HG03571 (cell line): ENCODE measurements around the gene HIF1AN.
A peak's percentile ranks its signal among the peaks of the same experiment; 100 is the strongest.

Experiments
- ATAC-seq: cut with Tn5 transposase; IDR thresholded peaks from one replicate; pipeline ENCODE4 v1.9.1; 2021; ENCODE audit not compliant: unreplicated experiment

The HIF1AN gene

DNA sequence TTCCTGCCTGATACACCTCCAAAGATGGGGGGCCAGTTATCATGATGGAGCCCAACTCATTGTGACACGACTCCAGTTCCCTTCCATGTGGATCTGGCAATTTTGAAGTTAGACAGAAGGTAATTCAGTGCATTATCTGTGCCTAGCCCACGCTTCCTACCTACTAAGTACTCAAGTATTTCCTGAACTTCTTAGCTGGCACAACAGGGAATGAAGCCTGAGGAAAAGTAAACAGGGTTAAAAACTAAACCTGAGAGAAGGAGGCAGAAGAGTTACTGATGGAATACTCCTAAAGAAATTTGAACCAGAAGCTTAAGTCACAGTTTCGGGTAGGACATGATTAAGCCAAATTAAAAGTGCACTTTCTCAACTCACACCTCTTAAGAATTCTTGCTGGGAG lies 14.9 kb upstream of the HIF1AN start:
- ATAC-seq: no peak

DNA sequence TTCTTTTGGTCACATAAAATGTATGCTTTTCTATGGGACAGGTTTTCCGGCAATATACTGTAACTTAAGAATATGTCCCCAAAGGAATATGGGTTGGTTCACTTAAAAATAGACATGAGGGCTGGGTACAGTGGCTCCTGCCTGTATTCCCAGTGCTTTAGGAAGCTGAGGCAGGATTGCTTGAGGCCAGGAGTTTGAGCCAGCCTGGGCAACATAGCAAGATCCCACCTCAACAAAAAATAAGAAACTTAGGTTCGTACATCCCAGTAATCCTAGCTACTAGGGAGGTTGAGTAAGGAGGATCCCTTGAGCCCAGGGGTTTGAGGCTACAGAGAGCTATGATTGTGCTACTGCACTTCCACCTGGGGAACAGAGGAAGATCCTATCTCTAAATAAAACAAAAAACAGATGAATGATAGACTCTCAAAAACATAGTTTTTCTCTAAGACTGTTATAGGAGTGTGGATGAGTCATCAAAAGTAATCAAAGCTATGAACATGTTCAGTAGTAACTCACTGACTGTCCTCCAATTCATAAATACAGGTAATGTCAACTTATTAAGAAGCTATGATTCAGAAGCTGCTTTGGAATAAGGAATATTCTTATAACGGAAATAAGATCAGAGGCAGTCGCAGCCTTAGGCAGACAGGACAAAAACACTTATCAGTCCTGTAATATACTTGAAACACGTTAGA lies 13.5 kb upstream of the HIF1AN start:
- no peak for ATAC-seq

DNA sequence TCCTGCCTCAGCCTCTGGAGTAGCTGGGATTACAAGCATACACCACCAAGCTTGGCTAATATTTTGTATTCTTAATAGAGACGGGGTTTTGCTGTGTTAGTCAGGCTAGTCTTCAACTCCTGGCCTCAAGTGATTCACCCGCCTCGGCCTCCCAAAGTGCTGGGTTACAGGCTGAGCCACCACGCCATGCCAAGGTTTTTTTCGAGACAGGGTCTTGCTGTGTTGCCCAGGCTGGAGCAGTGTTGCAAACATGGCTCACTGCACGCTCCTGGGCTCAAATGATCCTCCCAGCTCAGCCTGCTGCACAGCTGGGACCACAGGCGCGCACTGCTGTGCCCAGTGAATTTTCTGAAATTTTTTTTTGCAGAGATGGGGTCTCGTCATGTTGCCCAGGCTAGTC lies 12.8 kb upstream of the HIF1AN start:
- ATAC-seq: no peak

DNA sequence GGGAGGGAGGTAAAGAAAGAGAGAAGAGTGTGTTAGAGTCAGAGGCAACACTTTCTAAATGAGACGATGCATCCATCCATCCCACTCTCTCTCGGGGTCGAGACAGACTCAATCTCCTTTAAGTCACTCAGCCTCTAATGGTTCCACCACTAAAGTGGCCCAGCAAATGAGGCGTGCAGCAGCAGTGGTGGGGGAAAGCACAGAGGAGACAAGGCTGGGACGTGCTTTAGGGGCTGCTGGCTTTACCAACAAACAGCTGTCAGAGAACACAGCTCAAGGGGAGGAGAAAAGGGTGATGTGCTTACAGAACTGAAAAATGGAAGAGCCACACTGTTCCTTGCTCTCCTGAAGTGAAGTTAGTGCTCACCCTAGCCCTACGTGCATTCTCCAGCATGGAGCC lies 11.5 kb upstream of the HIF1AN start:
- no peak for ATAC-seq

DNA sequence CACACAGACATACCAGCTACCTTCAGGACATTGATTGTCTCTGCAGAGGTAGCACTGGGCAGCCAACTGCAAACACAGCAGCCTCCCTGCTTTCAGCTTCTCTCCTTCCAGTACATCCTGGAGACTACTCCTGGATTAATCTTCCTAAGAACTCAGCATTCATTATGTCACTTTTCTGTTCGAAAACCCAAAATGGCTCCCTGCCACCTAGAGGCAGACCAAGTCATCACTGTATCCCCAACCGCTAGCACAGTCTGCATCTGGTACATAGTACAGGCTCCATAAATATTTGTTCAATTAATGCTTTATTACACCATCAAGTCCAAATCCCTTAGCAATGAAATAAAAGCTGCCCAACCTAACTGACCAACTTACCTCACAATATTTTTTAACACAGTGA lies 11.1 kb upstream of the HIF1AN start:
- ATAC-seq: no peak

DNA sequence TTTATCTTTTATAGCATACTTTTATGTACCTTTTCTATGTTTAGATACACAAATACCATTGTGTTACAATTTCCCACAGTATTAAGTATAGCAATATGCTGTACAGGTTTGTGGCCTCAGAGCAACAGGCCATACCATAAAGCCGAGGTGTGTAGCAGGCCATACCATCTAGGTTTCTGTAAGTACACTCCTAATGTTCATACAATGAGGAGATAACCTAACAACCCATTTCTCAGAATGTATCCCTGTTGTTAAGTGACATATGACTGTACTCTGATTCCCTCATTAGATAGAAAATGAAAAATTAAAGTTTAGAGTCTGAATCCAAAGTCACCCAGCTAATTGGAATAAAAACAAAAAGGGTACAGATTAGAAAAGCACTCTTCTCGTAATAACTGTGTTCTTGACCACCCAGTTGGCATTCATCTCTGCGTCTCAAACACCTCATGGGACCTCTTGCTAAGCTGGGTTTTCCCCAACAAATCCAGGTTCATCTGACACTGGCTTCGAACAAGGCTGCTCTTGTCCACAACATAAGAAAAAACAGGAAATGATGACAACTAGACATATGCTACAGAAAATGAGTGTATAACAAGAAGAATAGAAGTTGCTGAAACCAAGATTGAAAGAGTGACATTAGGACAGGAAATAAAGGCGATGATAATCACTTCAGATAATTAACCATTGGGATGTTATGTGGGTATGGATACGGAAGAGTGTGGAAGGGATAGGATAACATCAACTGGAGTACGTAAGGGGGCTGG lies 7.4 kb upstream of the HIF1AN start:
- no peak for ATAC-seq

DNA sequence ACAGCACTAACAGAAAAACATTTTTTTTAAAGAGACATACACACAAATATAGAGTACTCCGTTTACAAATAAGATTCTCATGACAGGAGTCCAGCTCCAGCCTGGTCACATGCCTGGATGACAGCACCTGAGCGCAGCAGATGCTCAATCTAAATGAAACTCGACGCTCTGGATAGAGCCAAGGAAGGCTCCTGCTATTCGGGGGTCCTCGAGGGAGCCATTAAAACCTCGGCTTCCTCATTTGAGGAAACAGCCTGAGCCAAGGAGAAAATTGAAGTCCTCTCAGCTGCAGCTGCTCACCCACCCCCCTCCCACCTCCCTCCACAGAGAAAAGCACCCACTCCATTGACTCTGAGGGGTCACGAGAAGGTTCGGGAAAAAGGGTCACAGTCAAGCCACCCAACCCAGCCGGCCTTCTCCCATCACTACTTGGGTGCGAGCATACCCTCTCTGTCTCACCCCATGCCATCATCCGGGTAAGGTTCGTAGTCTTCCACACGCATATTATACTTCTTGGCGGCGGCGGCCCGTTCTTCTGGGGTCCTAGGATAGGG lies 6.7 kb upstream of the HIF1AN start:
- no peak for ATAC-seq

DNA sequence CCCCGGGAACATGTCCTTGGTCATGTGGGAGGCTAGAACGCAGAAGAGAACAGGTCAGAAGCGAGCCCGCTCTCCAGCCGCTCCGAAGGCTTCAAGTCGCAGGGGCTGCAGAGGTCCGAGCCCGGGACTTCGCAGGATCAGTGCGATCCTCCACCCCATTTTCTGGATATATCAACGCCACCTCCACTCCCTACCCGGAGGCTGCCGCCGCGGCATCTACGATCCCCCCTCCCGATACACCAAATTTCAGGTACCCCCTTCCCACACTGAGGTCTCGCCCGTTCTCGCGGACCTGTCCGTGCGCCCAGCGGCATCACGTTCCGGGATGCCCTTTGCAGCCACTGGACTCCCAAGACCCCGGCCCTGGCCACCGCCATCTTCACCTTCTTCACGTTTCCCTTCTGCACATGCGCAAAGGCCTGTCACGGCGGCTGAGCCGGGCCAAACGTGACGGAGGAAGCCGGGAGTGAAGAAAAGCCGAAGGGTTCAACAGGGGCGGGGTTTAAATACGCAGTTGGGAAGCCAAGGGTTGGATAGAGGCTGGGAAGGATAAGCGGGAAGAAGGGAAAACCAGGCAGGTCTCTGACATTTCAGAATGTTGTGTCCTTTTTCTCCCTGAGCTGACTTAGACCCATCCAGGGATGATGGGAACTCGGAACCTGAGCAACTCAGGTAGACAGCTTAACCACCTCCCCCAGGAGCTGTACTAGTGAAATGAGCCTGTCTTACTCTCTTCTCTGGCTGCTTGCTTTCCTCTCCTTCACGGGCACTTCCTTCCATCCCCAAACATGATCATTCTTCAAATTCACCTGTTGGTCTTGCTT lies 6.1 kb upstream of the HIF1AN start, which contains the start of gene NDUFB8:
Gene NDUFB8, minus strand, starts transcription at position 397 of the 824 bp plus-strand sequence. Its CDS starts 20 bp downstream, at position 377.
- no peak for ATAC-seq

DNA sequence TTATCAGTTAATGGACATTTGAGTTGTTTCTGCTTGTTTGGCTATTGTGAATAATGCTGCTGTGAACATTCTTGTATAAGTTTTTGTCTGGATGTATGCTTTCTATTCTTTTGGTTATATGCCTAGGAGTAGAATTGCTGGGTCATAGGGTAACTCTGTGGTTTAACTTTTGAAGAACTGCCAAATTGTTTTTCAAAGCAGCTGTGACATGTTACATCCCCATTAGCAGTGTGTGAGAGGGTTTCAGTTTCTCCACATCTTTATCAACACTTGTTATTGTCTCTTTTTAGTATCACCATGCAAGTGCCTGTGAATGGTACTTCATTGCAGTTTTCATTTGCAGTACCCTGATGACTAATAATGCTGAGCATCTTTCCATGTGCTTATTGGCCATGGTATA lies 4.0 kb upstream of the HIF1AN start:
- ATAC-seq: no peak

DNA sequence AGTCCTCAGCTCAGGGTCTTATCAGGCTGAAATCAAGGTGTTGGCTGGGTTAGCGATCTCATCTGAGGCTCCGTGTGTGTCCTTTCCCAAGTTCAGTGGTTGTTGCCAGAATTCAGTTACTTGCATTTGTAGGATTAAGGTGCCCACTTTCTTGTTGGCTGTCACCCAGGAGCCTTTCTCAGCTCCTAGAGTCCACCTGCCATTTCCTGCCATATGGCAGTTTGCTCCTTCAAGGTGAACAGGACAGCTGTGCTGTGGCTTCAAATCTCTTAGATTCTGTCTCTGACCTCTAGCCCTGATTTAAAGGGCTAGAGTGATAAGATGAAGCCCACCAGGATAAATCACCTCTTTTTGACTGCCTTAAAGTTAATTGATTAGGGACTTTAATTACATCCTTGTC lies 1.0 kb upstream of the HIF1AN start:
- no peak for ATAC-seq

DNA sequence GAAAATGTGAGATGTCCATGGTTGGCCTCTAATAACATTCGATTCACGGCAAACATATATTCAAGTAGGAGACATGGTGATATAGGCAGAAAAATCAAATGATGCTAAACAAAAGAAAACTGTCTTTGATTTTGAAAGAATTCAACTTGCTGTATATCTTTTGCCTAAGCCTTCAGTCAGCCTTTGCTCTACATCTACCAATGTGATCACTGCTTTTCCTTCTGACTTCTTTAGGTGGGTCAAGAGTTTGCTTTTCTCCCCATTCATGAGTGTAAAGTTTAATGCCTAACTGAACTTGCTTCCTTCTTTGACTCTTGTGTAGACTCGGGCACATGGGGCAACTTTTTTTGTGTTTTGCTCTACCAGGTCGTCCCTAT lies 417 bp upstream of the HIF1AN start:
- ATAC-seq: no peak

DNA sequence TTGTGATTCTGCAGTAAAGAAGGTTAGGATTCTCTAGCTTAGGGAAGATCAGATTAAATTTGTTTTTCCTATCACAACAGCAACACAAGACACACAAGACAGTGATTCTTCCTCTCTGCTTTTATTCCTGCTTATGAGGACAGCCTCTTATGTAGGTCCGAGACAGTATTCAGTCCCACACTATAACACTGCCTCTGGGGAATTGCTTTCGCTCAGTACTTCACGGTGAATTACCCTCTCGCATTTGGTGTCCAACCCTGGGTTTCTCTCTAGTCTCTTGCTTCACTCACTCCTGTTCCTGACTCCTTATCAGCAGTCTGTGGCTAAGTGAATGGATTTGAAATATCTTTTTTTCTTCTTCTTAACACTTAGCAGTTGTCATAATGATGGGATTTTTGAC lies 1.7 kb downstream of the HIF1AN start:
- no peak for ATAC-seq

DNA sequence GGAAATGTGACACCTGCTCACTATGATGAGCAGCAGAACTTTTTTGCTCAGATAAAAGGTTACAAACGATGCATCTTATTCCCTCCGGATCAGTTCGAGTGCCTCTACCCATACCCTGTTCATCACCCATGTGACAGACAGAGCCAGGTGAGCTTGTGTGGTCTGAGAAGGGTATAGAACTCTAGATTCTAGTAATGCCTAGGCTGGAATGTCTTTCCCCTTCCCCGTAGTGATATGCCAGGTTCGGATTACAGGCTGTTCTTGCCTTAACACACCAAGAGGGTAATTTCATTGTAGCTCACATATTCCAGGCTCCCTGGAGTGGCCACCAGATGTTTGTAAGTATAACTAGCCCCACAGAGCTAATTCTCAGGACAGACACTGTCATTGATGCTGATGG lies 9.2 kb downstream of the HIF1AN start:
- no peak for ATAC-seq

DNA sequence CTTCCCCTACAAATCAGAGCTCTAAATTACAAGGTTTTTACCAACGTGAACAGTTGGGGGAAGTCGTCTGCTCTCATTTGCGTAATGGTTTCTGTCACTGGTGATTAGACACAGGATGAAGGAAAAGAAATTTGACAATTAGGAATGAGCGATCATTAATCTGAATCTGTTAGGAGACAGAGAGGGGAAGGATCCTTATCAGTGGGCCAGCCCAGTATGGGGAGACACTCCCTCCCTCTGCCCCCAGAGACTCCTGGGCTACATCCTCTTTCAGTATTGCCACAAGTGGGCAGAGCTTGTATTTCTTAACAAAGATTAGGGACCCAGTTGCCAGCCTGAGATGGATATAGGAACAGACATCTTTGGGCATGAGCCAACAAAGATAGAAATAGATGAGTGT lies 15.5 kb downstream of the HIF1AN start:
- no peak for ATAC-seq

DNA sequence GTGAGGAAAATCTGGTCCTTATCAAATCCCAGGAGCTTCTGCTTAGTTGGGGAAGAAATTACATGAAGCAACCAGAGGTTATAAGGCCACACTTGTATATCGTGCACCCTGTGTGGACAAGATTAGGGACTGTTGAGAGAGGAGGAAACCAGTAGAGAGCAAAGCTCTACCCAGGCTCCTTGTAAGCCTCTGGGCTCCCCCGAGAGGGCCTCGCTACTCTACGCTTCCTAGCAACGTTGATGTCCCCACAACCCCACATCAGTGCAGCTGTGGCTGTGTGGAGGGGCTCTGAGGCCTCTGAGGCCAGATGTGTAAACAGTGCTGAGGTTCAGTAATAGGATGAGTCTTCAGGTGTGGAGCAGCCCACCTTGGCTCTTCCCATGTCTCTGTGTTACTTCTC lies 16.0 kb downstream of the HIF1AN start:
- ATAC-seq: no peak

DNA sequence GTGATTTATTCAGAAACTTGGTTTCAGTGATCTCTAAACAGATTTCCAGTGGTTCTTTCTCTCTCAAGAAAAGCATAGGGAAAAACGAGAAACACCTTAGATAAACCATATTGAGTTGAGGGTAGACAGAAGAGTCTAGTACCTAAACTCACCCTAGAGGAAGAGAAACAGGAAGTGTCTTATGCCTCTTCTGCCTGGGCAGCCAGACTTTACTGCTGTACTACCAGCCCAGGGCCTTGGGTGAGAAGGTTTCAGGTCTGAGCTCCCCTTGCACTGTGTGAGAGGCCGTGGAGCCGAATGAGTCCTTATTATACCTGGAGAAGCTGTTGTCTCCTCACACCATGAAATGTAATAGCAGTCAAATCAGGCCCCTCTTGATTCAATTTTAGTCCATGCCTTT lies 18.2 kb downstream of the HIF1AN start:
- no peak for ATAC-seq

DNA sequence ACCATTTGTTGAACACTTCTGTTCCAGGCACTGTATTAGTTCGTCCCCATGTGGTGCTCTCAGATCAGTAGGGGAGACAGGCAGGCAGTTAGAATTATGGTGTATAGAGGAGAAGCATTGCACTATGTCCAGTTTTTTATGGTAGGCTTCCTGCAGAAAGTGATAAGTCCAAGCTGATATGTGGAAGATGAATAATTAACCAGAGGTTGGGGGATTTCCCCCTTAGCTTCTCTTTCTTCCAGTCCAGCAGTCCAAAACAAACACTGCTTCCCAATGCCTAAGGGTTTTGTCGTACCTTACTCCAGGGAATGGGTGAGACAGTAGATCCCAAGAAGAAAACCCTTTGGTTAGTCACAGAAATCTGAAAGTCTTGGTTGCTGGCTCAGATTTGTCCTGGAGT lies 19.2 kb downstream of the HIF1AN start:
- ATAC-seq: no peak

DNA sequence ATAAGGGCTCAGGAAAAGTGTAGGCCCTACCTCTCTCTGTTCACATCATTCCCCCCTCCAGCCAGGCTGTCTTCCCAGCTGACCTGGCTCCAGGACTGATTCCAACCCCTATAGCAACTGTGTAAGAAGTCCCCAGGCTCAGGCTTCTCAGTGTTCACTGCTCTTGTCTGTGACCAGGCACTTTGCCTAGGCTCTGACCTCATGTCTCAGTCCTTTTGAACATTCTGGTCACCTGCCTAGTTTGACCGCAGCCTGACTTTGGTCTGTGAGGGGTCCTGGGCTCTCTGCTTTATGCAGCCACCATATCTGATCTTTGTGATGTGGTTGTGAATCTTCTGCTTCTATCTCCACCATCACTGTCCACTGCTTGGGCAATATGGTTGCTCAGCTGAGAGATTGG lies 24.5 kb downstream of the HIF1AN start:
- ATAC-seq: no peak

DNA sequence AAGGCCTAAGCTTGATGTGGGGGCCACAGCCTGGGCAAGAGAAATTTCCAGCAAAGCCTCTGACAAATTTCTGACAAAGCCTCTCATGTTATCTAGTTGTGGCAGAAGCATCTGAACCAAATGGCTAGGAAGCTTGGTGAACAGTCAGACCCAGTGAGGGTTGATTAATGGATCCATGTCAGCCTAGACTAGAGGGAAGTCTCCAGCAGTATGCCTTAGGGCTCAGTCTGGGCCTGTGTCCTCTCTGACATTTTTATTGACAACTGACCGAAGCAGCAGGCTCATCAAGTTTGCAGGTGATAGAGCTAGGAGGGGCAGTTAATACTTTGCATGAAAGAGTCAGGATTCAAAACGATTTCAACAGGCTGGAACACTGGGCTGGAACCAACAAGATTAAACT lies 25.3 kb downstream of the HIF1AN start:
- no peak for ATAC-seq

DNA sequence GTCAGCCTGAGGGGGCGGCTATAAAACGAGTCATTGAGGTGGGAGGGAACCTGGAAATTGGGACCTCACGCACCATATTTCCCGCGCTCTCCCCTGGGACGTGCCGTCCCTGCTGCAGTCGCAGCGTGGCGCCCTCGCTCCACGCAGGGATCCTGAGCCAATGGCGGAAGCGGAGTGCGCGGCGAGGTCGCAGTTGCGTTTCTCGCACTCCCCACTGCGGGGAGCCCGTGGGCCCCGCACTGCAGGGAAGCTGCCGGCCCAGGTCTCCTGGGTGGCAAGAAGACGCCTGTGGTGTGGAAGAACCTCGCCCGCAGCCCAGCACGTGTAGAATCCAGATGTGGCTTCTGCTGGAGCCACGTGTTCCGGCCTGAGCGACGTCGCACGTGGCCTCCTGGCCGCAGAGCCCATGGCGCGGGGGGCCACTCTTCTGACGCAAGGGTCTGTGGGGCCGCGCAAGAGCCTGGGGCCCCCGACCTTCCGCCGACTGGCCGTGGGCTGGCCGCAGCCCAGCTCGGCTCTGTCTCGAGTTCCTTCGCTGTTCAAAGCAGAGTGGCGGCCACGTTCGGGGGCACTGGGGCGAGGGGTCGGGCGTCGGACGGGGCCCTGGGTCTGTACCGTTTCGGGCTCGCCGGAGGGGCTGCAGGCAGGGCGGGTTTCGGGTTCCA lies 26.4 kb downstream of the HIF1AN start:
- peak; percentile 58 for ATAC-seq
